Chondrocyte (in vitro differentiated cells): ENCODE results near the gene TXK. TPM values are rescaled to one million over a fixed set of nuclear protein-coding genes. Genes with fewer than 3 reads are reported as not detected.

Source experiments
- DNase-seq: peaks from one replicate; pipeline ENCODE4 v3.0.0; 2021; ENCODE audit warnings: mixed read lengths, low spot score
- H3K27ac Mint-ChIP-seq: one replicate; pipeline ENCODE4 v1.8.0; 2021; ENCODE audit warnings: mild to moderate bottlenecking, moderate library complexity, mixed read lengths; ENCODE audit not compliant: unreplicated experiment
- H3K27me3 Mint-ChIP-seq: 2 replicates; pipeline ENCODE4 v1.8.0; 2021; ENCODE audit warnings: low read depth, mixed read lengths
- H3K36me3 Mint-ChIP-seq: 2 replicates; pipeline ENCODE4 v1.8.0; 2021; ENCODE audit warnings: low read depth, mixed read lengths
- H3K4me1 Mint-ChIP-seq: 2 replicates; pipeline ENCODE4 v1.8.0; 2021; ENCODE audit warnings: low read depth, mild to moderate bottlenecking, mixed read lengths
- H3K4me3 Mint-ChIP-seq: one replicate; pipeline ENCODE4 v1.8.0; 2021; ENCODE audit warnings: mild to moderate bottlenecking, moderate library complexity, mixed read lengths; ENCODE audit not compliant: unreplicated experiment
- H3K9me3 Mint-ChIP-seq: 2 replicates; pipeline ENCODE4 v1.8.0; 2021; ENCODE audit warnings: low read depth, mixed read lengths
- total RNA-seq: library from RNA; stranded (reverse); gene quantifications from 3 replicates; pipeline ENCODE4 v1.2.1, GENCODE V29; 2021
- TF ChIP-seq, protein P1 (sequence below): fragments of 200-600 bp; sonication (generic); IDR thresholded peaks from 2 replicates; pipeline ENCODE4 v1.5.0; 2021; ENCODE audit warnings: antibody characterized with exemption, mild to moderate bottlenecking, moderate library complexity

The TXK gene
- total RNA-seq, 1 donor from 2014 or later: 0.22 TPM

DNA sequence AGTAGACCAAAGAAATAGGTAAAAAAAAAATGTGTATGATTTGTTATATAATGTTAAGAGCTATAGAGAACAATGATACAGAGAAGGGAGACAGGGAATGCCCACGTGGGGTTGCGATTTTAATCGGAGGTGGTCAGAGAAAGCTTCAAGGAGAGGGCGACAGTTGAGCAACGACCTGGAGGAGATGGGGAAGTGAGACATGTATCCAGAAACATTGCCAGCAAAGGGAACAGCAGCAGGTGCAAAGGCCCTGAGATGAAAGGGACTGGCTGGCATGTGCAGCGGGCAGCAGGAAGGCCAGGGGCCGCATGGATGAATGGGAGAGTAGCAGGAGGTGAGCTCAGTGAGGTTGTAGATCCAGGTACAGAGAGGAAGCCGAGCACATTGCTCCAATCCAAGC is 84.6 kb downstream of the TXK start:
- Mint-ChIP-seq H3K36me3 (no peaks in the 10 kb centered on the region), H3K27ac (no peak overlapping the region), H3K9me3 (no peaks in the 10 kb centered on the region), H3K27me3 (peaks cover 20% of the 10 kb centered on the region), H3K4me3 (no peak overlapping the region), H3K4me1 (no peaks in the 10 kb centered on the region)
- TF ChIP-seq, protein P1, sequence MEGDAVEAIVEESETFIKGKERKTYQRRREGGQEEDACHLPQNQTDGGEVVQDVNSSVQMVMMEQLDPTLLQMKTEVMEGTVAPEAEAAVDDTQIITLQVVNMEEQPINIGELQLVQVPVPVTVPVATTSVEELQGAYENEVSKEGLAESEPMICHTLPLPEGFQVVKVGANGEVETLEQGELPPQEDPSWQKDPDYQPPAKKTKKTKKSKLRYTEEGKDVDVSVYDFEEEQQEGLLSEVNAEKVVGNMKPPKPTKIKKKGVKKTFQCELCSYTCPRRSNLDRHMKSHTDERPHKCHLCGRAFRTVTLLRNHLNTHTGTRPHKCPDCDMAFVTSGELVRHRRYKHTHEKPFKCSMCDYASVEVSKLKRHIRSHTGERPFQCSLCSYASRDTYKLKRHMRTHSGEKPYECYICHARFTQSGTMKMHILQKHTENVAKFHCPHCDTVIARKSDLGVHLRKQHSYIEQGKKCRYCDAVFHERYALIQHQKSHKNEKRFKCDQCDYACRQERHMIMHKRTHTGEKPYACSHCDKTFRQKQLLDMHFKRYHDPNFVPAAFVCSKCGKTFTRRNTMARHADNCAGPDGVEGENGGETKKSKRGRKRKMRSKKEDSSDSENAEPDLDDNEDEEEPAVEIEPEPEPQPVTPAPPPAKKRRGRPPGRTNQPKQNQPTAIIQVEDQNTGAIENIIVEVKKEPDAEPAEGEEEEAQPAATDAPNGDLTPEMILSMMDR: no peak
- DNase-seq: no peak

DNA sequence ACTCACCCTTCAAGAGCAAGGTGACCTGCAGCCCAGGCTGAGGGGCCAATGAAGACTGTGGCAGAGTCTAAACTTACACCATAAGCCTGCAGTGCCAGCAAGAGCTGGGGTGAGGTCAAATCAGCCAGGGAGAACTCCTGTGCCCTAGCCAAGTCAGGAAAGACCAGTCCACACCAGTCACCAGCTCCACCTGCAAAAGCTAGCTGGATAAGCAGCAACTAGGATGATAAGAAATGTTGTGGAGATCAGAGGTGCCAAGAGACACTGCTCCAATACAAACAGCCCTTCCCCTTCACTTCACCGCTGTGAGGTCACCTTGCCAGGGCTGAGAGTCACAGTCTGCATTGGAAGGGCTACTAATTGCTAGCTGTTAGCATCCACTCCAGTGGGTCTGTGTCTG is 86.2 kb downstream of the TXK start:
- no peak for DNase-seq
- TF ChIP-seq, protein P1: no peak
- no peak overlapping the region for H3K27ac Mint-ChIP-seq
- no peaks in the 10 kb centered on the region for H3K9me3 Mint-ChIP-seq
- H3K4me3 Mint-ChIP-seq: no peak overlapping the region
- no peaks in the 10 kb centered on the region for H3K36me3 Mint-ChIP-seq
- H3K4me1 Mint-ChIP-seq: no peaks in the 10 kb centered on the region
- peaks cover 28% of the 10 kb centered on the region for H3K27me3 Mint-ChIP-seq

DNA sequence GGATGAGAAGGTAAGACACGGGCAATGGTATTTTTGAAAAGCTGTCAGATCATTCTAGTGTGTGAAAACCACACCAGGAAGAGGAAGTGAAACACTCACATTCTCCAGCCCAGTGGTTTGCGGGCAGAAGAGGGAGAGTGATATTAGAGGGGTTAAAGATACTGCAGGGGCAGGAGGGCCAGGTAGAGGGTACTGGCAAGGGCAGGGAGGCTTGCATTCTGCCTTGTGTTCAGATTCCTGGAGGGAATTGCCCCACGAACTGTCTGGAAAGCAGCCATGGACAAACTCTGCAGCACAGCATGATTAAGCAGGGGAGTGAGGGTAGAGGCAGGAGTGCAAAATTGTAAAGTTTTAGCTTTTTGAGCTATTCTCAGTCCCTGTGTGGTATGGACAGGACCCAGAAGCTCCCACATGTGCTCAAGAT is 86.6 kb downstream of the TXK start:
- H3K27ac Mint-ChIP-seq: no peak overlapping the region
- H3K4me1 Mint-ChIP-seq: no peaks in the 10 kb centered on the region
- H3K4me3 Mint-ChIP-seq: no peak overlapping the region
- peaks cover 33% of the 10 kb centered on the region for H3K27me3 Mint-ChIP-seq
- H3K9me3 Mint-ChIP-seq: no peaks in the 10 kb centered on the region
- no peaks in the 10 kb centered on the region for H3K36me3 Mint-ChIP-seq
- no peak for DNase-seq
- TF ChIP-seq, protein P1: no peak

DNA sequence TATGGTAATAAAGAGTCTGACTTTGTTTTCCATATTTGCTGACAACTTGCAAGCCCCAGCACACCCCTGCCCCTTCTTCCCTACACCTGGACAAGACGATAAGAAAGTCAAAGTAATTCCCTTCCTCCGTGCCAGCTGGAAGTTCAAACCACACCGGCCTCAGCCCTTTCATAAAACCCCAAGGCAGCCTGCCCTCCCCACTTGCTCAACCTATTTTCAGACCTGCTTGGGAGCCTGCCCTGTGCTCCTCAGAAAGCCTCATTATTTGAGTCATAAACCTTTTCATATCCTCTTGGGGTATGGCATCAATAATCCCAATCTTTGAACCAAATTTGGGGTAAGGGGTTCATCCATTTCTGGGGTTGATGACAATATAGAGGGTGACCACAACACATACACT is 88.0 kb downstream of the TXK start:
- Mint-ChIP-seq H3K27ac (no peak overlapping the region), H3K9me3 (no peaks in the 10 kb centered on the region), H3K36me3 (no peaks in the 10 kb centered on the region), H3K4me3 (no peak overlapping the region), H3K4me1 (no peaks in the 10 kb centered on the region), H3K27me3 (peaks cover 39% of the 10 kb centered on the region)
- TF ChIP-seq, protein P1: no peak
- no peak for DNase-seq

DNA sequence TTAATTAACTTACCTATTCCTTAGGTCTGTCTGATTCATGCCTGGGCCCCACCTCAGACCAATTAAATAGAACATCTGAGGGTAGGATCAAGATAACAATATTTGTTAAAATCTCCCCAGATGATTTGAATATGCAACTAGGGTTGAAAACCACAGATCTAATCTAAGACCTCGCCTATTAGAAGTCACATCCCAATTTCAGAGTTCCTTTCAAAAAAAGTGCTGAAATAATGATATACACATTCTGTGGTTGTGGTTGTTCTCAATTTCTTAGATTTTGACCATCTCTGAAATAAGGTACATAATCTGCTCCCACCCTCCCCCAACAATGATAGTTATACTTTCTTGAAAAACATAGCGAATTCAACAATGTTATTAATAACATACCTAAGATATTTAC is 89.8 kb downstream of the TXK start:
- Mint-ChIP-seq H3K9me3 (no peaks in the 10 kb centered on the region), H3K4me3 (no peak overlapping the region), H3K4me1 (no peaks in the 10 kb centered on the region), H3K27ac (no peak overlapping the region), H3K27me3 (peaks cover 30% of the 10 kb centered on the region), H3K36me3 (no peaks in the 10 kb centered on the region)
- TF ChIP-seq, protein P1: no peak
- no peak for DNase-seq
